ENCODE measurements around the gene HTR6. TPM values are rescaled to one million over a fixed set of nuclear protein-coding genes. Genes with fewer than 3 reads are reported as not detected.

HTR6 gene
- total and polyA plus RNA-seq, 2 of the 4 experiments (the other 2 are of a cell fraction) = not detected

- Histone ChIP-seq H3K79me1 (ENCODE audit: low read depth in 1 of 2, low read length in 2 of 2) (no peaks in the 10 kb centered on the region), H4K5ac (ENCODE audit: low read depth, low read length) (no peak overlapping the region), H3K9me3 (ENCODE audit: control insufficient read depth, insufficient read depth, low read length) (no peaks in the 10 kb centered on the region), H2AK9ac (replicated peaks; ENCODE audit: low read depth, low read length, poor library complexity) (no peak overlapping the region), H3K9ac (ENCODE audit: low read depth, low read length) (no peak overlapping the region), H2BK15ac (ENCODE audit: low read depth, low read length) (no peak overlapping the region), H2AK5ac (ENCODE audit: low read depth, low read length) (no peak overlapping the region), H3K14ac (replicated peaks; ENCODE audit: low read depth, low read length) (no peak overlapping the region), H4K8ac (ENCODE audit: low read depth in 2 of 2, low read length in 2 of 2) (no peak overlapping the region), H3K36me3 (ENCODE audit: control insufficient read depth, insufficient read depth, low read length) (no peaks in the 10 kb centered on the region), H4K20me1 (ENCODE audit: insufficient read depth, low read length) (0 out of 2 replicates have a peak, but pooled peaks cover under 1% of the 10 kb centered on the region), H3K18ac (ENCODE audit: low read depth, low read length) (no peak overlapping the region), H3K4me2 (ENCODE audit: low read depth, low read length) (no peak overlapping the region), H4K91ac (ENCODE audit: insufficient read depth, low read depth, low read length) (no peak overlapping the region), H3K27me3 (ENCODE audit: control insufficient read depth, insufficient read depth, low read length) (peaks cover 49% of the 10 kb centered on the region), H3K4me3 (ENCODE audit: insufficient read depth, low read depth, low read length) (no peak overlapping the region), H3K27ac (ENCODE audit: insufficient read depth, low read length) (no peak overlapping the region), H2BK5ac (ENCODE audit: low read depth, low read length, poor library complexity, severe bottlenecking) (no peak overlapping the region), H3K23ac (ENCODE audit: low read depth, low read length) (no peak overlapping the region), H3K4ac (ENCODE audit: low read depth, low read length) (no peak overlapping the region), H2AFZ (replicated peaks; ENCODE audit: low read length, poor library complexity) (no peak overlapping the region), H3K4me1 (ENCODE audit: control insufficient read depth, insufficient read depth, low read length) (no peaks in the 10 kb centered on the region), H2BK20ac (ENCODE audit: low read depth, low read length) (no peak overlapping the region), H3K9me1 (ENCODE audit: insufficient read depth, low read length) (no peaks in the 10 kb centered on the region), H3K56ac (ENCODE audit: extremely low read depth, insufficient read depth, low read length) (no peak overlapping the region), H2BK120ac (ENCODE audit: low read depth, low read length) (no peak overlapping the region)
- DNase-seq (no peak), ATAC-seq (ENCODE audit: low read depth) (no peak)
- BruUV-seq (replicated peaks) = no TSS peak
- WGBS, 2 experiments (ENCODE audit: extremely low coverage in 2 of 2, insufficient read length in 1 of 2) = no CpG with 5 or more reads among the region's 4 CpGs
- in situ Hi-C loops (cut with MboI; ENCODE audit: low sequenced_read_pairs) = no loop called here
- CTCF ChIA-PET = no interaction called here
- dilution Hi-C loops (cut with HindIII; ENCODE audit: low sequenced_read_pairs, unreplicated experiment) = no loop called here
- POLR2A ChIA-PET (ENCODE audit: unreplicated experiment) = no interaction called here
- TF ChIP-seq BHLHE40 (IDR thresholded peaks at IDR 0.05; ENCODE audit: low read depth, low read length) = no peak
- no peak for TF ChIP-seq SMC3 (IDR thresholded peaks at IDR 0.05; ENCODE audit: low read depth, low read length)
- no peak for TF ChIP-seq NFE2L2 (IDR thresholded peaks at IDR 0.05; ENCODE audit: low read depth, low read length)
- TF ChIP-seq POLR2A (IDR thresholded peaks at IDR 0.05; ENCODE audit: low read depth, low read length) = no peak
- TF ChIP-seq RFX5 (IDR thresholded peaks at IDR 0.05; ENCODE audit: low read depth, low read length) = no peak
- TF ChIP-seq RCOR1 (IDR thresholded peaks at IDR 0.05; ENCODE audit: insufficient replicate concordance, low read length) = no peak
- TF ChIP-seq MAFK (IDR thresholded peaks at IDR 0.05; ENCODE audit: low read depth, low read length) = no peak
- no peak for TF ChIP-seq CHD1 (IDR thresholded peaks at IDR 0.05; ENCODE audit: low read depth, low read length)
- no peak for TF ChIP-seq FOS (IDR thresholded peaks at IDR 0.05; ENCODE audit: low read depth, low read length)
- no peak for TF ChIP-seq CTCF (conservative IDR thresholded peaks at IDR 0.05; ENCODE audit: low read depth, low read length)
- TF ChIP-seq ELK1 (IDR thresholded peaks at IDR 0.05; ENCODE audit: borderline replicate concordance, low read depth, low read length) = no peak
- no peak for TF ChIP-seq MXI1 (IDR thresholded peaks at IDR 0.05; ENCODE audit: borderline replicate concordance, low read depth, low read length)
- intact Hi-C loops (cut with micrococcal nuclease) = no loop called here
Measured at GRCh38 chr1:19670787-19671186, 6.1 kb downstream of the HTR6 start.
